ENCODE measurements around the gene PRPF40A.

Gene PRPF40A

DNA sequence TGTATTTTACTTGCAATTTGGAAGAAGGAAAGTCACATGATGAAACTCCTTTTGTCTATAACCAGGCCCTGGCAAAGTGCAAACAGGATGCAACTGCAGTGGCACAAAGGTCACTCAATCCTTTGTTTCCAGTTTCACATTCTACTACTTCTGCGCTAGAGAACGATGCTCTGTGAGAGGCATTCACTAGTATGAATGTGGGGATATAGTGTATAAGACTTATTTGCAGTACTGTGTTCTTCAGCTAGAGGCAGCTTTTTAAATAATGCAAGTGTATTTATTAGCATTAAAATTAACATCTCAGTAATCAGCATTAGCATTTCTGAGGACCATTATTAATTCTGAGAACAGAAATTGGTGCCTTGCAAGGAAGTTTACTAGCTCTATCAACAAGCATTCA lies 68.9 kb downstream of the PRPF40A start:
- DNase-seq: no peak

- DNase-seq: no peak
Observed at GRCh38 chr2:152647552-152647951, 69.7 kb downstream of the PRPF40A start.

GRCh38 chr2:152646775-152647174 lies 70.5 kb downstream of the PRPF40A start:
- no peak for DNase-seq

DNA sequence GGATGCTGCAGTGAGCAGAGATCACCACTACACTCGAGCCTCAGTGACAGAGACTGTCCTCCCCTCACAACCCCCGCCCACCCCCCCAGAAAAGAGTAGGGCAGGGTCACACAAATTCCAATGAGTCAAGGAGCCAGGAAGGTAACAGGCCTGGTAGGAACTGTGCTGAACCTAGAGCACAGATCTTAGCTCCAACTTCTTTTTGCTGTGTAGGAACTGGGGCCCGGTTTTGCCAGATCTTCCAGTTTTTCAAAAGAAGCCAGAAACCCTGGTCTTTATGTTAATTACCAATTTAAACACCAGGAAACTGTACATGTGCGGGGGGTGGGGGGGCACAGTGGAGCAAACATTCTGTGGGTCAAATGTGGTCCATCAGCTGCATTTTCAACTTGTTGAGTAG lies 71.0 kb downstream of the PRPF40A start:
- DNase-seq: no peak

- no peak for DNase-seq
Observed at GRCh38 chr2:152644189-152644873, 72.9 kb downstream of the PRPF40A start.

- DNase-seq: no peak
Observed at GRCh38 chr2:152638590-152638989, 78.7 kb downstream of the PRPF40A start.

DNA sequence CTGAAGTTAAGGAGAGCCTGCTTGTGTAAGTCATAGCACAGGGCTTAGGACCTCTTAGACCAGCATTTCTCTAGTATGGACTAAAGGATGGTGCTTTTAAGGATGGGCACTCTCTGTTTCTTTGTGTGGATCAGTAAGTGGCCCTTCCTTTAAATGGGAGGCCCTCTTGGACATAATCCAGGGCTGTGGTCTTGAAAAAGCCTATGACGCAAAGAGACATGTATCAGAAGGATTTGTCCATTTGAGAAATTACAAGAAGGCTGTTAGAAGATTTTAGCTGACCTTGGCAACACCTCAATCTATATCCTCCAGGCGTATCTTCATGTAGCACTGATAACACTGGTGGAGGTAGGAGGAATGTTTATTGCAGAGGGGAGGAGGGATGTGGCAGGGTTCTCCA lies 79.2 kb downstream of the PRPF40A start:
- DNase-seq: no peak

- DNase-seq: no peak
Observed at GRCh38 chr2:152637251-152637650, 80.0 kb downstream of the PRPF40A start.

- DNase-seq: no peak
Observed at GRCh38 chr2:152635635-152636298, 81.5 kb downstream of the PRPF40A start.

GRCh38 chr2:152632736-152633135 lies 84.5 kb downstream of the PRPF40A start:
- no peak for DNase-seq

- no peak for DNase-seq
Observed at GRCh38 chr2:152630466-152630865, 86.8 kb downstream of the PRPF40A start.

DNA sequence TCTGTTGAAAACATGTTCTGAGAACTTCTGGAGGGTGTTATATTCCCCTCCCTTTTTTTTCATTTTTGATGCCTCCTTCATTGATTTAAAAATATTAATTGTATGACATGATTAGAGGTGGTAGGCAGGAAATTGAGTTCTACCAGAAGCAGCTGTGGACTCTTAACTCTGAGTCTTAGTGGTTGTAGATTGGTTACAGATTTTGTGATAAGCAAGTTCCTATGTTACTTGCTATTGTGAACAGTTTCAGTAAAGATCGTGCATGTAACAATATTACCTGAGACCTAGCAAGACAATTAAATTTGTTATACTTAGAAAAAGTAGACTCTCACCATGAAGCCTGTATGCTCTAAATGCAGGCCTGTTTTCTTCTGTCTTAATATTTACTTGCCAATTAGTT lies 88.1 kb downstream of the PRPF40A start:
- DNase-seq: no peak

DNA sequence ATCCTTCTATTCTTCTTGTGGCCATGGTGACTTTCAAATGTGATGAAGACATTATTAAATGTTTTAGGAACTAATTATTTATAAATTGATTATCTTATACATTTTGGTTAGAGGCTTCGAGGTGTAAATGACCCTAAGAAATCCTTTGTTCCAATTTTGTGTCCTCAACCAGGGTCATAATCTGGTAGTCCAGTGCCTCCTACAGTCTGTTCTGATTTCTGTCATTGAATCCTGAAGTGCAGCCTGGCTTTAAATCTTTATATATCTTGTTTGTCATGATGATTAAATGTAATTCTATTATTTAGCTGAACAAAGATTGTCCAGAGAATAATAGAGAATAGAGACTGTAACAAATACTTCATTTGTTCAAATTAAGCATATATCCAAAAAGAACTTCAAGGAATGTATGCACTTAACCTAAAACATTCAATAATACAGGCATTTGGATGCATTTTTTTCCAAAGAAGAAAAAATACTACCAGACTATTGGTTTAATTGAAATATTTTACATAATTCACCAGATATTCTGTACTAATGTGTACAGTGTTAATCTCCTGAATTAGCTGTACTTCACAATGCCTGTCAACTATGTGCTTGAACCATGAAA lies 89.8 kb downstream of the PRPF40A start:
- no peak for DNase-seq

DNA sequence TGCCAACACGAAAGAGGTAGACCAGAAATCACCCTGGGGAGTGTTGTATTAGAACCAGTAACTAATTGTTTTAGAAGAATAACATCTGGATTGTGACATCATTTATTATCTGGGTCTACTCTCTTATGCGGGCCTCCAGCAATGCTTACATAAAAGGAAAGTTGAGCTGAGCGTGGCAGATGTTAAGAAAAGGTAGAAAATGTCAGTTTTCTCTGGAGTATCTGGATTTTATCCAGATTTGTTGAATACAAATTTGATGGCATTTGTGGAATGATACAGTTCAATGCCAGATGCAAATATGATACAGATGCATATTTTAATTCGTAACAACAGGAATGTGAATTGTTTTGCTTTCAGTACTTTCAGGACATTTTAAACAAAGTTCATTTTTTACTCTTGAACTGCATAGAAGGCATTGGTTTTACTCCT lies 90.3 kb downstream of the PRPF40A start:
- no peak for DNase-seq

GRCh38 chr2:152624805-152625204 lies 92.5 kb downstream of the PRPF40A start:
- DNase-seq: no peak

GRCh38 chr2:152623775-152624174 lies 93.5 kb downstream of the PRPF40A start:
- DNase-seq: no peak

- no peak for DNase-seq
Observed at GRCh38 chr2:152623076-152623740, 94.1 kb downstream of the PRPF40A start.

DNA sequence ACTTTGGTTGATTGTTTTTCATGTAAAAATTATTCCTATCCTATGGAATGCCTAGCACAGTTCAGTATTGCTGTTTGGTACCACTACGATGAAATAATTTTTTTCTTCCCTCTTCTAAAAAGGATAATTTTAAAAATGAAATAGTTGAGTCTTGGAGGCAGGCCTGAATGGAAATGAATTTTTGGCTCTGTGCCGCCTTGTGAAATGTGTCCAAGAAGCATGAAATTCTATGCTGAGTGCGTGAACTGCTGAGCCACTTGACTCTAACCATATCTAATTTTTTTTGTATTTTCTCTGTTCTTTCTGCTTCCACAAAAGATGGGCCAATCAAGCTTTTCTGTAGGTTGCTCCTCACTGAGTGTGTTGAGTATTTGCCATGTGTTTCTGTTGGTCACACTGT lies 95.0 kb downstream of the PRPF40A start:
- DNase-seq: no peak

- no peak for DNase-seq
Observed at GRCh38 chr2:152620985-152621384, 96.3 kb downstream of the PRPF40A start.

- DNase-seq: no peak
Observed at GRCh38 chr2:152620208-152620607, 97.1 kb downstream of the PRPF40A start.

DNA sequence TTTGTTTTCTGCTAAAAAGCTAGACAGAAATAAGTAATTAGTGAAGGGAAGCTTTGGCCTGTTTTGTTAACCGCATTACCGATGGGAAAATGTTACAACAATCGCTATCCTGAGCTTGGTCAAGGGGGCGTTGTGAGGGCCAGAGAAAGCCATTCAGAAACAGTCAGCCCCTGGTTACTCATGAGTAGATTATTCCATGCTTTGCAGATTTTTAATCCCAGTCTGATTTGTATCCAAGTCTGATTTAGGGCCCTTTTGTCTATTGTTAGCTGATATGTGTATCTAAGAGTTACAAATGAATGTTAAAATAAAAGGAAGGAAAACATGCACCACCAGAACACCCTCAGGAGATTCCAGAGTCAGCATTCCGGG lies 99.1 kb downstream of the PRPF40A start:
- DNase-seq: no peak

GRCh38 chr2:152617456-152618192 lies 99.6 kb downstream of the PRPF40A start:
- no peak for DNase-seq

DNA sequence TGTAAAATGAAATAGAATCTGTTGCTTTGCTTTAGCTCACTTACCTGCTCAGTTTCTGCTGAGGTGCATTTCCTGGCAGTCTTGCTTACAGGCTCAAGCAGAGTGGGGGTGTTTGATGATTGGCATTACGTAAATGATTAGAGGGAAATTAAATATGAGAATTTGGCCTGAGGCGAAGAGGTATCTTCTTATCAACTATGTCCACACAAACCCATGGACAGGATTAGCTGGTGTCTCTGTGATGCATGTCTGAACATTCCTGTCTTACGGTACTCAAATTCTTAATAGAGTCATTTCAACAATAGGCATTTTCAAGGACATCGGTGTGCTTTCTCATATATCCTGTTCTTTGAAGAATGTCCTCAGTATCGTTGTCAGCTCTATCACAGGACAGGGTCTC lies 102.1 kb downstream of the PRPF40A start:
- no peak for DNase-seq

Measured in SHP77 treated with DMSO at 0.1 percent for 48 hours (cell line).